HG03571 (cell line): ENCODE measurements around the gene ZFC3H1.
"Not testable (repeated sequence)": the region's sequence is repeated elsewhere in the genome, so short reads cannot be mapped to it uniquely, and the experiment has no call there.

Experiments used
- ATAC-seq: cut with Tn5 transposase; IDR thresholded peaks from one replicate; pipeline ENCODE4 v1.9.1; 2021; ENCODE audit not compliant: unreplicated experiment

The ZFC3H1 gene, protein sequence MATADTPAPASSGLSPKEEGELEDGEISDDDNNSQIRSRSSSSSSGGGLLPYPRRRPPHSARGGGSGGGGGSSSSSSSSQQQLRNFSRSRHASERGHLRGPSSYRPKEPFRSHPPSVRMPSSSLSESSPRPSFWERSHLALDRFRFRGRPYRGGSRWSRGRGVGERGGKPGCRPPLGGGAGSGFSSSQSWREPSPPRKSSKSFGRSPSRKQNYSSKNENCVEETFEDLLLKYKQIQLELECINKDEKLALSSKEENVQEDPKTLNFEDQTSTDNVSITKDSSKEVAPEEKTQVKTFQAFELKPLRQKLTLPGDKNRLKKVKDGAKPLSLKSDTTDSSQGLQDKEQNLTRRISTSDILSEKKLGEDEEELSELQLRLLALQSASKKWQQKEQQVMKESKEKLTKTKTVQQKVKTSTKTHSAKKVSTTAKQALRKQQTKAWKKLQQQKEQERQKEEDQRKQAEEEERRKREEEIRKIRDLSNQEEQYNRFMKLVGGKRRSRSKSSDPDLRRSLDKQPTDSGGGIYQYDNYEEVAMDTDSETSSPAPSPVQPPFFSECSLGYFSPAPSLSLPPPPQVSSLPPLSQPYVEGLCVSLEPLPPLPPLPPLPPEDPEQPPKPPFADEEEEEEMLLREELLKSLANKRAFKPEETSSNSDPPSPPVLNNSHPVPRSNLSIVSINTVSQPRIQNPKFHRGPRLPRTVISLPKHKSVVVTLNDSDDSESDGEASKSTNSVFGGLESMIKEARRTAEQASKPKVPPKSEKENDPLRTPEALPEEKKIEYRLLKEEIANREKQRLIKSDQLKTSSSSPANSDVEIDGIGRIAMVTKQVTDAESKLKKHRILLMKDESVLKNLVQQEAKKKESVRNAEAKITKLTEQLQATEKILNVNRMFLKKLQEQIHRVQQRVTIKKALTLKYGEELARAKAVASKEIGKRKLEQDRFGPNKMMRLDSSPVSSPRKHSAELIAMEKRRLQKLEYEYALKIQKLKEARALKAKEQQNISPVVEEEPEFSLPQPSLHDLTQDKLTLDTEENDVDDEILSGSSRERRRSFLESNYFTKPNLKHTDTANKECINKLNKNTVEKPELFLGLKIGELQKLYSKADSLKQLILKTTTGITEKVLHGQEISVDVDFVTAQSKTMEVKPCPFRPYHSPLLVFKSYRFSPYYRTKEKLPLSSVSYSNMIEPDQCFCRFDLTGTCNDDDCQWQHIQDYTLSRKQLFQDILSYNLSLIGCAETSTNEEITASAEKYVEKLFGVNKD (N-terminal part only)

DNA sequence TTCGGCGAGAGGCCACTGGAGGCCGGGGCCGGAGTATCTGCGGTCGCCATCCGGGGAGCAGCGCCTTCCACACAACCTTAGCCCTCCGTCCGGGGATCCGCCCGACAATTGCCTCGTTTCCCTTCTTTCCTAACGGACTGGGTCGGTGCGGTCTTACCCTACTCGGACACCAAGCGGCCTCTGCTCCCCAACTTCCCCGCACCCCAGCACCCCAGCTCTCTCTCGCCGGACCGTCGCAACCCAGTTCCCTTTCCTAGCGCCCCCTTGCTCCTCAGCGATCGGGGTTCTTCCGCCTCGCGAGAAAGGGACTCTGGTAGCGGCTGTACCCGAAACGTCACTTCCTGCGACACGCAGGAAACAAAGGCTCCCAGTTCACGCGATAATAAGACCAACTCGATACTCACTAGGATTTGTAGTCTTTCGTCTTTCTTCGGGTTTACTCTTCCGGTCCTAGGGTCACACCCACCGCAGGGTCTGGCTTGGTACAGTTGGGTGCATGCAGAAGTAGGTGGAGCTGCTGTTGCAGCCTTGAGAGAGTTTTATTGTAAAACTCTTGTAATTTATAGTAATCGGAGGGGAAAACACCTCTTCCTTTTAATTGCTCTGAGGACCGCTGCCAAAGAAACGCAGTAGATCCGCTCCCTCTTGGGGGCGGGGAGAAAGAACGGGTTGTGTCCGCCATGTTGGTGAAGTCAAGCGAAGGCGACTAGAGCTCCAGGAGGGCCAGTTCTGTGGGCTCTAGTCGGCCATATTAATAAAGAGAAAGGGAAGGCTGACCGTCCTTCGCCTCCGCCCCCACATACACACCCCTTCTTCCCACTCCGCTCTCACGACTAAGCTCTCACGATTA, at the start of gene ZFC3H1, which contains the start of gene THAP2:
Gene ZFC3H1, minus strand, starts transcription at position 288 of the 850 bp plus-strand sequence. Its CDS starts 238 bp downstream, at position 50.
Gene THAP2, plus strand, starts transcription at position 741 of the 850 bp plus-strand sequence. CDS start 209 bp downstream, outside the sequence.
- peak; percentile 94 for ATAC-seq

GRCh38 chr12:71710276-71711125, 46.9 kb upstream of the ZFC3H1 start:
- no peak for ATAC-seq

- ATAC-seq: no peak
Observed at GRCh38 chr12:71708658-71709057, 45.0 kb upstream of the ZFC3H1 start.

- ATAC-seq: no peak
Observed at GRCh38 chr12:71704920-71705319, 41.3 kb upstream of the ZFC3H1 start.

- ATAC-seq: no peak
Observed at GRCh38 chr12:71703206-71703605, 39.6 kb upstream of the ZFC3H1 start.

DNA sequence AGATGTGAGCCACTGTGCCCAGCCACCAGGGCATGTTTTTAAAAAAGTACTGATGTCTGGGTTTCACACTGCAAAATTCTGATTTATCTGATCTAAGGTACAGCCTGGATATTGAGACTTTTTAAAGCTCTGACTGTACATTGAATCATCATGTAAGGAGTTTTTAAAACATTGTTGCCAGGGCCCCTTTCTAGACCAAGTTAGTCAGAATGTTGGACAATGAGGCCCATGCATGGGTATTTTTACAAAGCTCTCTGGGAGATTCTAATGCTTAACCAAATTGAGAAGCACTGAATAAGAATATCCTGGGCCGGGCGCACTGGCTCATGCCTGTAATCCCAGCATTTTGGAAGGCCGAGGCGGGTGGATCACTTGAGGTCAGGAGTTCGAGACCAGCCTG, 38.9 kb upstream of the ZFC3H1 start:
- ATAC-seq: no peak

GRCh38 chr12:71702181-71702580, 38.5 kb upstream of the ZFC3H1 start:
- ATAC-seq: not testable (repeated sequence)

- ATAC-seq: no peak
Observed at GRCh38 chr12:71695782-71696181, 32.1 kb upstream of the ZFC3H1 start.

- ATAC-seq: peak; percentile 74
Observed at GRCh38 chr12:71694099-71694820, 30.6 kb upstream of the ZFC3H1 start.

DNA sequence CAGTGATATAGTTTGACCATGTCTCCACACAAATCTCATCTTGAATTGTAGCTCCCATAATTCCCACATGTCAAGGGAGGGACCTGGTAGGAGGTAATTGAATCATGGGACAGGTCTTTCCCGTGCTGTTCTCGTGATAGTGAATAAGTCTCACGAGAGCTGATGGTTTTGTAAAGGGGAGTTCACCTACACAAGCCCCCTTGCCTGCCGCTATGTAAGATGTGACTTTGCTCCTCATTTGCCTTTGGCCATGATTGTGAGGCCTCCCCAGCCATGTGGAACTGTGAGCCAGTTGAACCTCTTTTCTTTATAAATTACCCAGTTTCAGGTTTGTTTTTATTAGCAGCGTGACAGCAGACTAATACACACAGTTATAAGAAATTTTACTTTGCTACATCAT, 30.0 kb upstream of the ZFC3H1 start:
- ATAC-seq: not testable (repeated sequence)

GRCh38 chr12:71693126-71693525, 29.5 kb upstream of the ZFC3H1 start:
- ATAC-seq: no peak

GRCh38 chr12:71691504-71692129, 28.0 kb upstream of the ZFC3H1 start:
- no peak for ATAC-seq

DNA sequence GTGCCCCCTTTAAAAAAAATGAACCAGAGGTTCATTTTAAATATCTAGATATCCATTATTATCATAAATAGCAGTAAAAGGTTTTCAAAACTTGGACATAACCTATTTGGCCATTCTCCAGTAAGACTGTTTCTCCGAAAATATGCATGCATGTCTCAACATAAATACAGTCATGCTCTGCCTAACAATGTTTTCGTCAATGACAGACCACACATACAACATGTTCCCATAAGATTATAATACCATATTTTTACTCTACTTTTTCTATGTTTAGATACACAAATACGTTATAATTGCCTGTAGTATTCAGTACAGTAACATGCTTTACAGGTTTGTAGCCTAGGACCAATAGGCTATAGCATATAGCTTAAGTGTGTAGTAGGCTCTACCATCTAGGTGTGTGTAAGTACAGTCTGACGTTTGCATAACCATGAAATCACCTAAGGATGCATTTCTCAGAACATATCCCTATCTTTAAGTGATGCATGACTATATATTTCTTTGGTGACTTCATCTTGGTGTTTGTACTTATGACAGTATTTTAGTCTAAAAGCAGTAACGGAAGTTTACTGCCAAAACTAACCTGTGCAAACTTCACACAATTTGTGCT, 25.4 kb upstream of the ZFC3H1 start:
- ATAC-seq: no peak

GRCh38 chr12:71687172-71687571, 23.5 kb upstream of the ZFC3H1 start:
- not testable (repeated sequence) for ATAC-seq

DNA sequence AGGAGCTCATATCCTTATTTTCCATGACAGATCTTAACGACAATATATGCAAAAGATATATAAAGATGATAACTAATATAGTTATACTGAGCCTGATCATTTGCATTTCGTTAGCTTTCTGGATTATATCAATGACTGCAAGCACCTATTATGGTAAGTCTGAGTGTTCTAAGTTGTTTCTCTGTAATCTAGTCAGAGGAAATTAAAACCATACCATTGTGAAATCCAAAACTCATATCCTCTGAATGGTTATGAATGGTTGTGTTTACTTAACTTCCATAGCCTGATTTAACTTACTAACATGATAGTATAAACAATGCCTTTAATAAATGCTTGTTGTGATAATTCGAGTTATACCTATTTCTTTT, 23.0 kb upstream of the ZFC3H1 start:
- ATAC-seq: no peak

DNA sequence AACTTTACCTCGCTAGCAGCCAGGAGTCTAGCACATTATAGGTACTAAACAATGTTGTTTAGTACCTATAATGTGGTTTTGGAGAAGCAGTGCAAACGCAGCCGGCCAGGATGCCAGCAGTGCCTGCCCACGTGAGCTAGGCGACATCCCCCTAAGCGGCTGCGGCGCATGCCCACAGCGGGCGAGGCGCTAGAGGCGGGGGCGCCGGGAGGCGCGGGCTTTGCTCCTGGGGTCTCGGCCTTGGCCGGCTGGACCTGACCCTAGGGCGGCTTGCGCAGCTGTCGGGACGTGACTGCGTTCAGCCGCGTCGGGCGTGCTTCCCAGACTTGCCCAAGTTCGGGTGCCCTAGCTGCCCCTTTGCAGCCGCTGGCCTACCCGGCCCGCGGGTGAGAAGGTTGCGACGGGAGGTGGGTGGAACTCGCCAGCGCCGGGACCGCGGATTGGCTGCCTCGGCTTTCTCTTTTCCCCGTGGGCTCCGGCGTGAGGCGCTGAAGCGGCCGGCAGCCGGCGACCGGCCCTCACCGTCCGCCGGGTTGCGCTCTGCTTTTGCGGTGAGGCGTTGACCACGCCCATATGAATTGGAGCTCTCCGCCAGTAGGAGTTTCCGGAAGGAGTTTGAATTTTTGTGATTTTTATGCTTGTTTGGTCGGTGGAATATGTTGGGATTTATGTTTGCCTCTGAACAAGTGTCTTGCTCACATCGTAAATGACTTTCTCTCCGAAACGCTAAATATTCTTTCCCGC, 22.4 kb upstream of the ZFC3H1 start, which contains the start of gene TMEM19:
Gene TMEM19, plus strand, starts transcription at position 169 of the 744 bp plus-strand sequence. CDS start 599 bp downstream, outside the sequence.
- ATAC-seq: peak; percentile 89
